GM23338 (cell line): ENCODE results near the gene CACNG8.

Source experiments
- EZH2 ChIP-seq: fragments of 200-600 bp; sonication (generic); IDR thresholded peaks from one replicate; pipeline ENCODE4 v1.8.0; 2017; ENCODE audit warnings: antibody characterized with exemption, mild to moderate bottlenecking, low read depth; ENCODE audit not compliant: unreplicated experiment
- EZH2phosphoT487 ChIP-seq: fragments of 200-600 bp; sonication (generic); IDR thresholded peaks from one replicate; pipeline ENCODE4 v1.8.1; 2018; ENCODE audit warnings: antibody characterized with exemption; ENCODE audit not compliant: unreplicated experiment
- POLR2AphosphoS5 ChIP-seq: IDR thresholded peaks from 2 replicates; pipeline ENCODE4 v1.6.1; 2016; ENCODE audit warnings: antibody characterized with exemption, low read depth
- REST ChIP-seq: IDR thresholded peaks from one replicate; pipeline ENCODE4 v1.6.1; 2018; ENCODE audit warnings: antibody characterized with exemption; ENCODE audit not compliant: unreplicated experiment
- TF ChIP-seq, protein P1 (sequence below): IDR thresholded peaks from 2 replicates; pipeline ENCODE4 v1.6.1; 2016; ENCODE audit warnings: antibody characterized with exemption
- TF ChIP-seq, protein P2 (sequence below), 2 experiments: fragments of 200-600 bp in 1 of 2; sonication (generic) in 1 of 2; conservative IDR thresholded peaks; 2 replicates each; pipeline versions ENCODE4 v1.5.1 to v1.6.1; 2016 to 2017; ENCODE audit warnings: antibody characterized with exemption in 2 of 2, low read depth in 2 of 2, mild to moderate bottlenecking in 2 of 2, moderate library complexity in 1 of 2

DNA sequence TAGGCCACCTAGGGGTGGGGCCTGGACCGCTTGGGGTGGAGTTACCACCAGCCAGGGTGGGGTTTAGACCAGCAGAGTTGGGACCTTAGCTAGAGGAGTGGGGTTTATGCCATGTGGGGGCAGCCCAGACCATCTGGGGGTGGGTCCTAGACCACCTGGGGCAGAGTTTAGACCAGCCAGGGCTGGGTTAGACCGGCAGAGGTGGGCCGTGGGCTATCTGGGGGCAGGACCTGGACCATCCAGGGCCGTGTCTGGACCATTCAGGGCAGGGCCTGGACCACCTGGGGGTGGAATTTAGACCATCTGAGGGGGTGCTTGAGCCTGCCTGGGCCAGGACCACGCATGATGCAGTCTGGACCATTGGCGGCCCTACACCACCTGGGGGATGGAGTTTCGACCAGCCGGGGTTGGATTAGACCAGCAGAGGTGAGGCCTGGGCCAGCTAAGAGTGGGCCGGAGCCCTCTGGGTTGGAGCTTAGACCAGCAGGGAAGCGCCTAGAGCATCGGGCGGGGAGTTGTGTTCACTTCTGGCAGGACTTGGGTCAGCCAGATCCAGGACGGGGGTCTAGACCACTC lies 18.7 kb downstream of the CACNG8 start:
- TF ChIP-seq POLR2AphosphoS5 = no peak; the same call in 1 of the 2 replicates
- no peak for TF ChIP-seq EZH2
- TF ChIP-seq, protein P1, sequence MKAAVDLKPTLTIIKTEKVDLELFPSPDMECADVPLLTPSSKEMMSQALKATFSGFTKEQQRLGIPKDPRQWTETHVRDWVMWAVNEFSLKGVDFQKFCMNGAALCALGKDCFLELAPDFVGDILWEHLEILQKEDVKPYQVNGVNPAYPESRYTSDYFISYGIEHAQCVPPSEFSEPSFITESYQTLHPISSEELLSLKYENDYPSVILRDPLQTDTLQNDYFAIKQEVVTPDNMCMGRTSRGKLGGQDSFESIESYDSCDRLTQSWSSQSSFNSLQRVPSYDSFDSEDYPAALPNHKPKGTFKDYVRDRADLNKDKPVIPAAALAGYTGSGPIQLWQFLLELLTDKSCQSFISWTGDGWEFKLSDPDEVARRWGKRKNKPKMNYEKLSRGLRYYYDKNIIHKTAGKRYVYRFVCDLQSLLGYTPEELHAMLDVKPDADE = no peak
- TF ChIP-seq, protein P2, sequence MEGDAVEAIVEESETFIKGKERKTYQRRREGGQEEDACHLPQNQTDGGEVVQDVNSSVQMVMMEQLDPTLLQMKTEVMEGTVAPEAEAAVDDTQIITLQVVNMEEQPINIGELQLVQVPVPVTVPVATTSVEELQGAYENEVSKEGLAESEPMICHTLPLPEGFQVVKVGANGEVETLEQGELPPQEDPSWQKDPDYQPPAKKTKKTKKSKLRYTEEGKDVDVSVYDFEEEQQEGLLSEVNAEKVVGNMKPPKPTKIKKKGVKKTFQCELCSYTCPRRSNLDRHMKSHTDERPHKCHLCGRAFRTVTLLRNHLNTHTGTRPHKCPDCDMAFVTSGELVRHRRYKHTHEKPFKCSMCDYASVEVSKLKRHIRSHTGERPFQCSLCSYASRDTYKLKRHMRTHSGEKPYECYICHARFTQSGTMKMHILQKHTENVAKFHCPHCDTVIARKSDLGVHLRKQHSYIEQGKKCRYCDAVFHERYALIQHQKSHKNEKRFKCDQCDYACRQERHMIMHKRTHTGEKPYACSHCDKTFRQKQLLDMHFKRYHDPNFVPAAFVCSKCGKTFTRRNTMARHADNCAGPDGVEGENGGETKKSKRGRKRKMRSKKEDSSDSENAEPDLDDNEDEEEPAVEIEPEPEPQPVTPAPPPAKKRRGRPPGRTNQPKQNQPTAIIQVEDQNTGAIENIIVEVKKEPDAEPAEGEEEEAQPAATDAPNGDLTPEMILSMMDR (conservative IDR thresholded peaks at IDR 0.05; ENCODE audit: low read depth in 2 of 2) = 0 out of 4 replicates have a peak, but pooled peaks of 1 of the 2 experiments have one; percentile 7
- TF ChIP-seq REST = no peak
- no peak for TF ChIP-seq EZH2phosphoT487
